ENCODE results near the gene GALNT9.

Gene GALNT9

DNA sequence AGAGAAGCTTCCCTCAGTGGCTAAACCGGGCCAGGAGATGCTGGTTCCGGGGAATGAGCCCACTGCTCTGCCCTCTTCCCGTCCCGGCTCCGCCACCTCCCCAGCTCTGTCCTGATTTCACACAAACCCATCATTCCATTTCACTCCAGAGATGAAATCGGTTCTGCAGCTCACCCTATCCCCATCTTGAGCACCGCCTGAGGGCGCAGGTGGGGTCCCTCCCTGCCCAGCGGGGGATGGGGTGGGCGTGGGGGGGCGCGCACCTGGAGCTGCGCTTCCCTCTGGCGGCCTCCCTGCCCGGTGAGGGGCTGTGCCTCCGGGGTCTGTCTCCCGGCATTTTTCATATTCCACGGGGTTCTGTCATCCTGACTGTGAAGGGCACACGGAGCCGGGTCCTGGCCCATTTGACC lies 140.5 kb downstream of the GALNT9 start:
- in situ Hi-C loops (cut with MboI; ENCODE audit: low sequenced_read_pairs), result no loop called here

DNA sequence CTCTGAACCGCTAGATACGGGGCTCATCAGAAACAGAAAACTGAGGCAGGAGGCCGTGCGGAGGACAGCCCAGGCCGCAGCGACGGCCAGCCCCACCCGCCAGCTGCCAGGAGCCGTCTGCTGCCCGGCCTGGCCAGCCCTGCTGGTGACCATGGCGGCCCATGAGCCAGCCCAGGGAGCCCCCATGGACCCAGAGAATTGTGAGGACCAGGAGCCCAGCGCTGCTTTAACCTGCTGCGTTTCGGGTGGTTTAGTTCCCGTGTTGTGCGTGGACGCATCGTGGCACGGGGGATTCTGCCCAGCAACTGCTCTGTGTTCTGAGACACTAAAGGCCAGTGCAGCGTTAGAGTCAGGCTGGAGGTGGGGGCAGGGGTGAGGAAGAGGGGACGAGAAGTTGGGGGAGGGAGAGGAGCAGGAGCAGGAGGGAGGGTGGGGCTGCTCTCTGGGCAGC lies 140.9 kb downstream of the GALNT9 start:
- in situ Hi-C loops (cut with MboI; ENCODE audit: low sequenced_read_pairs), result no loop called here

DNA sequence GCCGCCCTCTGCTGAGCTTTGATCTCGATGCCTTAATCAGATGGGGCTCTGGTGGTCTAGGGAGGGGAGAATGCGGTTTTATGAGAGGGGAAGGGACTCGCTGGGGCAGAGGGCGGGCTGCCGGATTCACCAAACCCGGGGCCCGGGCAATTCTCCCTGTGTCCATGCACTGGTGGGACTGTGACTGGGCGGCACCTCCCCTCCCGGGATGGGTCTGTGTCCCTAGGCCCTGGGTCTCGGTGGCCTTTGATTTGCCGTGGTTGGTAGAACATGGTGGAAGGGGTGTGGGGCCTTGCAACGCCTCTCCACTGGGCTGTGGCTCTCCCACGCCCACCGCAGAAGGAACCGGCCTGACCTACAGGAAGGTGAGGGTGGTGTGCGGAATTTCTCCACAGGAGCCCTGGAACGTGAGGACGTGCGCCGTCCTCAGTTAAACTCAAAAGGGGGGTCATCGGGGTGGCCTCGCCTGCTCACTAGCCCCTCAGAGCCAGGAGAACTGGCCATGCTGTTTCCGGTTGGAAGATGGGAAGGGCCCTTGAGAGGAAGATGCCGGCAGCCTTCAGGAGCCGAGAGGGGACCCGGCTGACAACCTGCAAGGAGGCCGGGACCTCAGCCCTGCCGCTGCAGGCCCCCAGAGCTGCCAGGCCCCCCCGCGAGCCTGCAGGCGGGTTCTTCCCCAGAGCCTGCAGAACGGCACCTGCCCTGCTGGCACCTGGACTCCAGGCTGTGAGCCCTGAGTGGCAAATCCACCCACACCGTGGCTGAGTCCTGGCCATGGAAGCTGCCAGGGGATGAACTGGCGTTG lies 141.5 kb downstream of the GALNT9 start:
- in situ Hi-C loops (cut with MboI; ENCODE audit: low sequenced_read_pairs), result no loop called here

GRCh38 chr12:132186857-132187620 lies 142.3 kb downstream of the GALNT9 start:
- in situ Hi-C loops (cut with MboI; ENCODE audit: low sequenced_read_pairs), result no loop called here

DNA sequence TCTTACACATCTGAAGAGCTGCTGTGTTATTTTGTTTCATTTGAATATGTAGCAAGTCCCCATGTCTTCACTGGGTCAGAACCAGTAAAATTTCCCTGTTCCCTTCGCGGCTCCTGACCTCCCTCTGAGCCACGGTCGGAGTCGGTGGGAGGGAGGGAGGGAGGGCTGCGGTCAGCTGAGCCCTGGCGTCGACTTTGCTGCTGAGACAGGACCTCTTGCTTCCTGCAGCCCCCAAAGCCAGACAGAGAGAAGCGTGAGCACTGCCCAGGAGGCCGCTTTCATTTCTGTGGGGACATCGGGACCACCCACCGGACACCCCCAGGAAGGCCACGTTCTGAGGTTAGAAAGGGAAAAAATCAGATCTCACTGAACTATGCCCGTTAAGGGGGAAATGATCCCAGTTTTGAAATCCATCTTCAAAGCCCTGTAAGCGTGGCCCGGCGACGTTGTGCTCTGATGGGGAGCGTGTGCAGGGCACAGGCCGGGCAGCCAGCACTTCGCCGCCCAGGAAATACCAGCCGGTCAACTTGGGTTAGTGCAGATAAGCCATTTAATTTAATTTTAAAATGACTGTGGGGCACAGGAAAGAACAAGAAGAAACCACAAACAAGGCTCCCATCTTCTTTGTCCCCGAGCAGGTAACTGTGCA lies 143.1 kb downstream of the GALNT9 start:
- in situ Hi-C loops (cut with MboI; ENCODE audit: low sequenced_read_pairs), result no loop called here

GRCh38 chr12:132185705-132186104 lies 143.7 kb downstream of the GALNT9 start:
- in situ Hi-C loops (cut with MboI; ENCODE audit: low sequenced_read_pairs), result no loop called here

- in situ Hi-C loops (cut with MboI; ENCODE audit: low sequenced_read_pairs), result no loop called here
Measured at GRCh38 chr12:132182711-132183365, 146.6 kb downstream of the GALNT9 start.

DNA sequence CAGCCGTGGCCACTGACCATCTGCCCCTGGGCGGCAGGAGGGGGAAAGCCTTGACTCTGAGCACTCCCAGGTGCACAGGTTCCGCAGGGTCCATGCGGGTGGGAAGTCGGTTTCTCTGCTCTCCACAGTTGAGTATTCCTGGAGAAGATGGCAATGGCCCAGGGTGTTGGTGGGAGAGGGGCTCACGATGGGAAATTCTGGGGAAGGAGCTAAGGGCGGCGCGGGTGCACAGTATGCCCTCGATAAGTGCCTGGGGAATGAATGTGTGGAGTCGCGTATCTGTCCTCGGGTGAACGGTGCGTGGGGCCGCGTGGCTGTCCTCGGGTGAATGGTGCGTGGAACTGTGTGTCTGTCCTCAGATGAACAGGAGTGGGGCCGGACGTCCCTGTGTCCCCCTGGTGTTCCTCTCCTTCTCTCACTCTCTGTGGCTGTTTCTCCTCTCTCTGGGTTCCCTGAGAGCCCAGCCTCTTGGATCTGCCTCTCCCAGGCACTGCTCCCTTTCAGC lies 147.1 kb downstream of the GALNT9 start:
- in situ Hi-C loops (cut with MboI; ENCODE audit: low sequenced_read_pairs), result no loop called here

- in situ Hi-C loops (cut with MboI; ENCODE audit: low sequenced_read_pairs), result no loop called here
Measured at GRCh38 chr12:132181570-132182200, 147.7 kb downstream of the GALNT9 start.

DNA sequence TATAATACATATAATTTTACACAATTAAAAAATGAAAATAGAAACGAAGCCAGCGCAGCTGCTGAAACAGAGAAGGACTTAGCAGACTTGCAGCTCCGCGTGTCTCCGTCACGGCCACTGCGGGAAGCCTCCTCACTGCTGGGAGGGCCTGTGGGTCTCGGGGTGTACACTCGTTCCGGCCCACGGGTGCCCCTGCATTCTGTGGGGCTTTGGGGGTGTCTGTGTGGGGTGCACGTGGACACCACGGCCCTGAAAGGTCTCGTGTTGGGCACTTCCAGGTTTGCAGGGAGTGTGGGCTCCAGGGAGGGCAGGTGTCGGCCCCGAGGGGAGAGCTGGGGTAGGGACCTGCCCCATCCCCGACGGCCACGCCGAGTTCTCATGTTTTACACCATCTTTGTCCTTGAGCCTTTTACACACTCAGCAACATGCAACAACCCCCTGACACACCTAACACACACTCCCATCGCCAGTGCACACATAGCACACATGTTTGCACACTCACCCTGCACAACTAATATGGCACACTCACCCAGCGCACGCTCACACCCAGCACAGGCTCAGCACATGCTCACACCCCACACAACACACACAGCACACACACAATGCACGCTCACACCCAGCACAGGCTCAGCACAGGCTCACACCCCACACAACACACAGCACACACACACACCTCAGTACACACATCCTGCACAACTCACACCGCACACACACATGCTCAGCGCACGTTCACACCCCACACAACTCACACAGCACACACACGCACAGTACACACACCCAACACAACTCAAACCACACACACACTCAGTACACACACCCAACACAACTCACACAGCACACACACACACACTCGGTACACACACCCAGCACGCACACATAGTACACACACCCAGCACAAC lies 148.5 kb downstream of the GALNT9 start:
- in situ Hi-C loops (cut with MboI; ENCODE audit: low sequenced_read_pairs), result no loop called here

- in situ Hi-C loops (cut with MboI; ENCODE audit: low sequenced_read_pairs), result no loop called here
Measured at GRCh38 chr12:132179431-132180362, 149.7 kb downstream of the GALNT9 start.

- in situ Hi-C loops (cut with MboI; ENCODE audit: low sequenced_read_pairs), result no loop called here
Measured at GRCh38 chr12:132178801-132179401, 150.5 kb downstream of the GALNT9 start.

GRCh38 chr12:132178316-132178715 lies 151.1 kb downstream of the GALNT9 start:
- in situ Hi-C loops (cut with MboI; ENCODE audit: low sequenced_read_pairs), result no loop called here

DNA sequence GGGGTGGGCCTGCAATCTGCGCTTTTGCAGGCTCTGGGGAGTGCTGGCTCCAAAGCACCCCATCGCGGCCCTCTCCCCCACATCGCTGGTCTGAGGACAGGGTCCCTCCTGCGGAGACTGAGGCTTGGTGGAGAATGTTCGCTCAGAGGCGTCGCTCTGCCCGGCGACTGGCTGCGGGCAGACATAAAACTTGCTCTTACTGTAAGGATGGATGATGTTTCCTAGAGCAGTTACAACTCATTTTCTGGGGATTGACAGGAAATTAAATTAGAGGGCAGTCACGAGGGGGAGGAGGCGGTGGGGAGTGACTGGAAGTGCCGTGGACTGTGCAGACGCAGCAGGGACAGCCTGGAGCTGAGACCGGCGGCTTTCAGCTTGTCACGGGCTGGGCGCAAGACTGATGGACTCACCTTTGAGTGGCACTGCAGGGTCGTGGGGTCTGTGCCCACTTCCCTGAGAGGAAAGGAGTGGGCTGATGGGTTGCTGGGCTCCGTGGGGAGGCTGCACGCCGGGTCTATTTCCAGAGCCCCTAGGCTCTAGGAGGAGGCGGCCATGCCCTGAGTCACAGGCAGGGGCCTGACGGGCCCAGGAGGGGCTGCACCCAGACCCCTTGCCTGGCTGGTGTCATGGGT lies 152.4 kb downstream of the GALNT9 start:
- in situ Hi-C loops (cut with MboI; ENCODE audit: low sequenced_read_pairs), result no loop called here

DNA sequence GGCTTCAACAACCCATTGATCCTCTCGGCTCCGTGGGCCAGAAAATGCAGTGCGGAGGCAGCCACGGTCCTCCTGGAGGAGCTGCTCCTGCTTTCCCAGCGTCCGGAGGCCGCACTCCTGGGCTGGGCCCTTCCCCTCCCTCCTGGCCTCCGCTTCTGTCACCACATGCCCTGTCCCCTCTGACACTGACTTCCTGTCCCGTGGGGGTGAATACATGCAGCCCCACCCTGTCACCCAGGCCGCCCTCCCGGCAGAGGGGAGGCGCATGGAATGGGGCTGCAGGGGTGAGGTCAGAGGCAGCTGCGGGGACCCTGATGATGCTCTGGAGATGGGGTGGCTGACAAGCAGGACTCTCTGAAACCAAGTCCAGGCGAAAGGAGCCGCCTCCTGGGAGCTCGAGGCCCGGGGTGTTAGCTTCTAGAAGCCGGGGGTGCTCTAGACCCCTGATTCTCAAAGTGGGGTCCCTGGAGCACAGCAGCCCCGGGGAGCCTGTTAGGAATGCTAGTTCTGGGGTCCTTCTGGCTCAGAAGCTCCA lies 152.9 kb downstream of the GALNT9 start:
- in situ Hi-C loops (cut with MboI; ENCODE audit: low sequenced_read_pairs), result no loop called here

DNA sequence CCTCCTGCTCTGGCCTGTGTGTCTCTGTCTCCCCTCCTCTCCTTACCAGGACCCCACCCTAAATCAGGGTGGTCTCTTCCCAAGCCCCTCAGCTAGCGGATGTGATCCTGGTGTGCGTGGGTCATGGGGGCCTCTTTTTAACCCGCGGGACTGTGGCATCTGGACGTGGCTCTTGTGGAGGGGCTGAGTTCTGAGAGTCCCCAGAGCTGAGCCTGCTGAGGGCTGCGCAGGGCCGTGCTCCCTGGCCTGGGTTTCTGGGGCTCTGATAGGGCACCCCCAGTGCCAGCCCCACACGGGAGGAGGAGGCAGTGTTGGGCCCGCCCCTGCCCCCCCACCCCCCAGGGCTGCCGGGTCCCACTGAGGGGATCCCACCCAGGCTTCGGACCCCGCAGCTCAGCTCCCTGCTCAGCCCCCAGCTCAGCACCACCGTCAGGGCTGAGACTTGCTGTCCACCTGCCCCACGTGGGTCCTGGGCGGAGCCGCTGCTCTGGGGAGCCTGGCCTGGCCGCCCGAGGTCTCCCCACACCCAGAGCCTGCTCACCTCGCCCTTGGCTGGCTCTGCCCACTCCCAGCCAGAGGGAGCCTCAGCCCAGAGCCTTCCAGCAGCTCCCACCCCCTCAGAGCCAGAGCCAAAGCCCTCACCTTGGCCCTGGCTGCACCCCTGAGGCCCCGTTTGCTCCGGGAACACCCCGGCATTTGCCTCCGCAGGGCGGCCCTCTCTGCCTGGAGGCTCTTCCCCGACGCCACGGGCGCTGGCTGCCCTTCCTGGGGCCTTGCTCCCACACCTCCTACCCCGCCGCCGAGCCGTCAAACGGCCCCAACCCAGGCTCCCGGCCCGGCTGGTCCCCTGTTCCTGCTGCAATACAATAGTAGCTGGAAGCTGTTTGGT lies 153.6 kb downstream of the GALNT9 start:
- in situ Hi-C loops (cut with MboI; ENCODE audit: low sequenced_read_pairs), result no loop called here

All from HL-60/S4 treated with retinoic acid at 250 ng/mL for 4 days and 3 days (cell line).